Gastroesophageal sphincter (tissue), 3 donors: ENCODE results near the gene ACTR3.

Experiments
- EP300 ChIP-seq: sonication (generic); formaldehyde crosslinking; IDR thresholded peaks from one replicate; pipeline ENCODE4 v1.6.1; 2017; ENCODE audit warnings: antibody characterized with exemption, mild to moderate bottlenecking
- POLR2A ChIP-seq, 2 donors: fragments of 450-650 bp; IDR thresholded peaks; one replicate each; pipeline ENCODE4 v1.6.1; 2017; ENCODE audit warnings: antibody characterized with exemption in 2 of 2, mild to moderate bottlenecking in 2 of 2, moderate library complexity in 1 of 2
- POLR2AphosphoS5 ChIP-seq: sonication (generic); formaldehyde crosslinking; IDR thresholded peaks from one replicate; pipeline ENCODE4 v1.6.1; 2017; ENCODE audit warnings: antibody characterized with exemption
- TF ChIP-seq, protein P1 (sequence below), 4 experiments: fragments of 200-600 bp in 2 of 4; fragments of 450-650 bp in 2 of 4; sonication (generic) in 1 of 4; IDR thresholded peaks; one replicate each; pipeline ENCODE4 v1.5.1; 2017 to 2019; ENCODE audit warnings: antibody characterized with exemption in 4 of 4, mild to moderate bottlenecking in 2 of 4, moderate library complexity in 2 of 4

DNA sequence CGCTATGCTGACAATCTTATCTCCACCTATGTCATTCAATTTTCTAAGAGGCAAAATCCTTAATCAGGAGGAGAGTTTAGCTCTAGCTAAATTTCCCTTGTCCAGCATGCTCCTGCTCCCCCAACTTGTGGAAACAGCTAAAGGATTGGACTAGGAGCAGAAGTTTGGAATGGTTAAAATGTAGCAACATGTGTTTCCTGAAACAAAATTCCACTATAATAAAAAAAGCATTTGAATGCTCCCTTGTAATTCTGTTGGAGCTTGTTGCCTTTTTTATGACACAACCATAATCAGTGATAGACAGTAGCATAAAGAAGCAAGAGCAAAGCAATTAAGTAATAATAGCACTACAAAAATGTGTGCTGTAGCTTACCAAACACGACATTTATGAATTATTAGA is 6.9 kb downstream of the ACTR3 start:
- TF ChIP-seq, protein P1, sequence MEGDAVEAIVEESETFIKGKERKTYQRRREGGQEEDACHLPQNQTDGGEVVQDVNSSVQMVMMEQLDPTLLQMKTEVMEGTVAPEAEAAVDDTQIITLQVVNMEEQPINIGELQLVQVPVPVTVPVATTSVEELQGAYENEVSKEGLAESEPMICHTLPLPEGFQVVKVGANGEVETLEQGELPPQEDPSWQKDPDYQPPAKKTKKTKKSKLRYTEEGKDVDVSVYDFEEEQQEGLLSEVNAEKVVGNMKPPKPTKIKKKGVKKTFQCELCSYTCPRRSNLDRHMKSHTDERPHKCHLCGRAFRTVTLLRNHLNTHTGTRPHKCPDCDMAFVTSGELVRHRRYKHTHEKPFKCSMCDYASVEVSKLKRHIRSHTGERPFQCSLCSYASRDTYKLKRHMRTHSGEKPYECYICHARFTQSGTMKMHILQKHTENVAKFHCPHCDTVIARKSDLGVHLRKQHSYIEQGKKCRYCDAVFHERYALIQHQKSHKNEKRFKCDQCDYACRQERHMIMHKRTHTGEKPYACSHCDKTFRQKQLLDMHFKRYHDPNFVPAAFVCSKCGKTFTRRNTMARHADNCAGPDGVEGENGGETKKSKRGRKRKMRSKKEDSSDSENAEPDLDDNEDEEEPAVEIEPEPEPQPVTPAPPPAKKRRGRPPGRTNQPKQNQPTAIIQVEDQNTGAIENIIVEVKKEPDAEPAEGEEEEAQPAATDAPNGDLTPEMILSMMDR (IDR thresholded peaks at IDR 0.05), result no peak
- TF ChIP-seq POLR2AphosphoS5, result no peak
- TF ChIP-seq EP300, result no peak
- TF ChIP-seq POLR2A (IDR thresholded peaks at IDR 0.05), result no peak
